ENCODE results near the gene GGT5.
"Not testable (repeated sequence)": the region's sequence is repeated elsewhere in the genome, so short reads cannot be mapped to it uniquely, and the experiment has no call there.

GGT5 gene

DNA sequence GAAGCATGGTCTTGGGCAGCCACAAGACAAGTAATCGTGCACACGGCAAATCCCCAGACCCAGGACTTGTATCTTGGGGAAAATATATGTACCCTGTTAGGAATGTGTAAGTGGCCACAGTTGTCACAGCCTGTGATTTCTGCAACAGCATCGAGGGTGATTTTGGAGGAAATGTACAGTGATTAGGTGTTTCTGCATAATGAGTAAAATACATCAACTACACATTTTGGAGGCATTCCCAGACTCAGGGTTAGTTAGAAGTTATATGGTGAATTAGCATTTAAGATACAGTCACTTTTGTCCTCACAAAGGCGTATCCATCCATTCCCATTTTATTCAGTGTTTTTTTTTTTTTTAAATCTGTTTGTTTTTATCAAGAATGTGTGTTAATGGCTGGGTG, 35.2 kb downstream of the GGT5 start:
- H3K4me1 ChIP-seq (ENCODE audit: control insufficient read depth in 1 of 2, insufficient read depth in 1 of 2, low read depth in 1 of 2, low read length in 1 of 2), result peaks cover 50 to 55% of the 10 kb centered on the region in 2 experiments
- peak overlapping the region; percentile 96 for H3K27ac ChIP-seq
- TF ChIP-seq, protein P1, sequence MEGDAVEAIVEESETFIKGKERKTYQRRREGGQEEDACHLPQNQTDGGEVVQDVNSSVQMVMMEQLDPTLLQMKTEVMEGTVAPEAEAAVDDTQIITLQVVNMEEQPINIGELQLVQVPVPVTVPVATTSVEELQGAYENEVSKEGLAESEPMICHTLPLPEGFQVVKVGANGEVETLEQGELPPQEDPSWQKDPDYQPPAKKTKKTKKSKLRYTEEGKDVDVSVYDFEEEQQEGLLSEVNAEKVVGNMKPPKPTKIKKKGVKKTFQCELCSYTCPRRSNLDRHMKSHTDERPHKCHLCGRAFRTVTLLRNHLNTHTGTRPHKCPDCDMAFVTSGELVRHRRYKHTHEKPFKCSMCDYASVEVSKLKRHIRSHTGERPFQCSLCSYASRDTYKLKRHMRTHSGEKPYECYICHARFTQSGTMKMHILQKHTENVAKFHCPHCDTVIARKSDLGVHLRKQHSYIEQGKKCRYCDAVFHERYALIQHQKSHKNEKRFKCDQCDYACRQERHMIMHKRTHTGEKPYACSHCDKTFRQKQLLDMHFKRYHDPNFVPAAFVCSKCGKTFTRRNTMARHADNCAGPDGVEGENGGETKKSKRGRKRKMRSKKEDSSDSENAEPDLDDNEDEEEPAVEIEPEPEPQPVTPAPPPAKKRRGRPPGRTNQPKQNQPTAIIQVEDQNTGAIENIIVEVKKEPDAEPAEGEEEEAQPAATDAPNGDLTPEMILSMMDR (IDR thresholded peaks at IDR 0.05), result no peak
- no peaks in the 10 kb centered on the region for H3K36me3 ChIP-seq
- no peaks in the 10 kb centered on the region for H3K9me3 ChIP-seq
- no peaks in the 10 kb centered on the region for H3K27me3 ChIP-seq
- H3K4me3 ChIP-seq (ENCODE audit: low read depth in 1 of 2, low read length in 1 of 2), result no peak overlapping the region

DNA sequence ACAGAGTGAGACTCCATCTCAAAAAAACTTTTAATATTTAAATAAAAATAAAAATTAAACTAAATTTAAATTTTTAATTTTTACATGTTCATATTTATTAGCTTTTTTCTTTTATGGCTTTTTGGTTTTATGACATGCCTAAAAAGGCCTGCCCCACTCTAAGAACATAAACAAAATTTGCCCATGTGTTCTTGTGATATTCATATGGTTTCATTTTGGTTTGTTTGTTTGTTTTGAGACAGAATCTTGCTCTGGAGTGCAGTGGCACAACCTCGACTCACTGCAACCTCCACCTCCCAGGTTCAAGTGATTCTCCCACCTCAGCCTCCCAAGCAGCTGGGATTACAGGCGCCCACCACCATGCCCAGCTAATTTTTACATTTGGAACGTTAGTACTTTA, 35.9 kb downstream of the GGT5 start:
- Histone ChIP-seq H3K27me3 (no peaks in the 10 kb centered on the region), H3K4me3 (ENCODE audit: low read depth in 1 of 2, low read length in 1 of 2) (no peak overlapping the region), H3K36me3 (no peaks in the 10 kb centered on the region), H3K4me1 (ENCODE audit: control insufficient read depth in 1 of 2, insufficient read depth in 1 of 2, low read depth in 1 of 2, low read length in 1 of 2) (peaks cover 57 to 62% of the 10 kb centered on the region in 2 experiments), H3K27ac (peak overlapping the region; percentile 96), H3K9me3 (no peaks in the 10 kb centered on the region)
- TF ChIP-seq, protein P1 (IDR thresholded peaks at IDR 0.05), result no peak

DNA sequence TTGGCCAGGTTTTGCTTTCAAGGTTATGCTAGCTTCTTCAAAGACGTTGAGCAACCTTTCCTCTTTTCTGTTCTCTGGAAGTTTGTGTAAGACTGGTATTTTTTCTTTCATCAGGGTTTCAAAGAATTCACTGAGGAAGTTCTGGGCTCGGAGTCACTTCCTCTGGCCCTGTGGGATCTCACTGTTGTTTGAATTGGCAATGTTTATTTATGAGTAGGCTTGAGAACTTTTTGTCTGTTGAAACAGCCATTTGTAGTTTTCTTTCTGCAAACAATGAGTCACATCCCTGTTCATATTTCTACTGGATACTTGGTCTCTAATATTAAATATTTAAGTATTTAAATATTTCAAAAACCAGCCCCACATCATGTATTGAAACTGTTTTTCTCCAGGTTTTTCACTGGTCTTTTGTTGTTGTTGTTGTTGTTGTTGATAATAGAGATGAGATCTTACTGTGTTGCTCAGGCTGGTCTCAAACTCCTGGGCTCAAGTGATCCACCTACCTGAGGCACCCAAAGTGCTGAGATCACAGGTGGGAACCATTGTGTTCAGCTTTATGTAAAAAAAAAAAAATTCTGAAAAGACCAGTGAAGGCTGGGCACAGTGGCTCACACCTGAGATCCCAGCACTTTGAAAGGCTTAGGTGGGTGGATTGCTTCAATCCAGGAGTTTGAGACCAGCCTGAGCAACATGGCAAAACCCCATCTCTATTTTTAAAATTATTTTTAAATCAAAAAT, 36.7 kb downstream of the GGT5 start:
- H3K4me1 ChIP-seq (ENCODE audit: control insufficient read depth in 1 of 2, insufficient read depth in 1 of 2, low read depth in 1 of 2, low read length in 1 of 2), result peaks cover 58 to 66% of the 10 kb centered on the region in 2 experiments
- H3K27ac ChIP-seq, result peak overlapping the region; percentile 96
- no peaks in the 10 kb centered on the region for H3K9me3 ChIP-seq
- TF ChIP-seq, protein P1 (IDR thresholded peaks at IDR 0.05), result no peak
- H3K36me3 ChIP-seq, result no peaks in the 10 kb centered on the region
- H3K4me3 ChIP-seq (ENCODE audit: low read depth in 1 of 2, low read length in 1 of 2), result peak overlapping the region; percentile 28 to 44
- H3K27me3 ChIP-seq, result no peaks in the 10 kb centered on the region

DNA sequence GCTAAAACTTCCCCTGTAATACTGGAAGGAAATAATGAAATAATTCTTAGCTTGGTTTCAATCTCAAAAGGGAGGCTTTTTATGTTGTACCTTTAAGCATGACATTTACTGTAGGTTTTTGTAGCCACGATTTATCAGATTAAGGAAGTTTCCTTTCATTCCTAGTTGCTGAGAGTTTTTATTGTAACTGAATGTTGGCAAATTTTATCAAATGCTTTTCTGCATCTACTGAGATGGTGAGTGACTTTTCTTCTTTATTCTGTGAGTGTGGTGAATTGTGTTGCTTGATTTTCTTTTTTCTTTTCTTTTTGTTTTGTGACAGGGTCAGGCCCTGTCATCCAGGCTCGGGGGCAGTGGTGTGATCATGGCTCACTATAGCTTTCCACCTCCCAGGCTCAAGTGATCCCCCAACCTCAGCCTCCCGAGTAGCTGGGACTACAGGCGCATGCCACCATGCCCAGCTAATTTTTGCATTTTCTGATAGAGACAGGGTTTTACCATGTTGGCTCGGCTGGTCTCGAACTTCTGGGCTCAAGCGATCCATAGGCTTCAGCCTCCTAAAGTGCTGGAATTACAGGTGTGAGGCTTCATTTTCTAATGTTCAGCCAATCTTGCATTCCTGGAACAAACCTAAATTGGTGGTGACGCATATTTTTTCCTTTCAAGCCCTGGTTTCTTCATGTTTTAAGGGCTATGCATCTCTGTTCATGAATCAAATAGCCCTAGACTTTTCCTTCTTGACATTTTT, 37.4 kb downstream of the GGT5 start:
- Histone ChIP-seq H3K4me1 (ENCODE audit: control insufficient read depth in 1 of 2, insufficient read depth in 1 of 2, low read depth in 1 of 2, low read length in 1 of 2) (peaks cover 58 to 66% of the 10 kb centered on the region in 2 experiments), H3K27me3 (no peaks in the 10 kb centered on the region), H3K36me3 (no peaks in the 10 kb centered on the region), H3K9me3 (no peaks in the 10 kb centered on the region), H3K27ac (peak overlapping the region; percentile 96), H3K4me3 (ENCODE audit: low read depth in 1 of 2, low read length in 1 of 2) (peak overlapping the region; percentile 28 to 44)
- TF ChIP-seq, protein P1 (IDR thresholded peaks at IDR 0.05), result no peak

DNA sequence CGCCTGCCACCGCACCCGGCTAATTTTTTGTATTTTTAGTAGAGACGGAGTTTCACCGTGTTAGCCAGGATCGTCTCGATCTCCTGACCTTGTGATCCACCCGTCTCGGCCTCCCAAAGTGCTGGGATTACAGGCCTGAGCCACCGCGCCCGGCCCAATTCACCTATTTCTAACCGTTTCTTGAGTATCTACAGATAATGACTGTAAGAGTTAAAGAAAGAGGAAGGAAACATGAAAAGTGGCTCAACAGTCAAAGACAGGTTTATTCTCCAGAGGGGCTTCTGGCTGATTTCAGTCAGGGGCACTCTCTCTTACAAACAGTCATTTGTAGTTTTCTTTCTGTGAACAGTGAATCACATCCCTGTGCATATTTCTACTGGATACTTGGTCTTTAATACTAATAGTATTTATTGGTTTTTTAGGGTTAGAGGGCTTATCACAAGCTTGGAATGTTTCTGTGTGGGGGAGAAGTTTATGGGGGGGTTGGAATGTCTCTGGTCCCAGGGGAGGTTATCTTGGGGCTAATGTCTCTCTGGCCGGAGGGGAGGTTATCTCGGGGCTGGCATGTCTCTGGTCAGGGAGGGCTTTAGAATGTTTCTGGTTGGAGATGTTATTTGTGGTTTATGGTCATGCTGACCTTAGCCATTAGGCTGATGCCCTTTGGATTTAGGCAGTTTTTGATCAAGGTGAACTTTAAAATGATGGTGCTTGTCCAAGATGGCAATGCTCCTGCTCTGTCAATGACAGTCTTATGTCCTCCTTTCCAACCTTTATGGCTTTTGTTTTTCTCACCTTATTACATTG, 38.2 kb downstream of the GGT5 start:
- H3K9me3 ChIP-seq, H3K27me3 ChIP-seq, H3K36me3 ChIP-seq: not testable (repeated sequence)
- Histone ChIP-seq H3K4me3 (ENCODE audit: low read depth in 1 of 2, low read length in 1 of 2) (peak overlapping the region; percentile 28 to 44), H3K4me1 (ENCODE audit: control insufficient read depth in 1 of 2, insufficient read depth in 1 of 2, low read depth in 1 of 2, low read length in 1 of 2) (peaks cover 58 to 66% of the 10 kb centered on the region in 2 experiments), H3K27ac (peak overlapping the region; percentile 96)
